Femur (tissue), 1 donor: ENCODE measurements around the gene FANCI.

Experiments
- DNase-seq: peaks from one replicate; pipeline ENCODE4 v3.0.0-alpha.2; 2017

The FANCI gene

GRCh38 chr15:89363770-89364169, 120.0 kb downstream of the FANCI start:
- no peak for DNase-seq

- no peak for DNase-seq
Observed at GRCh38 chr15:89364341-89364740, 120.6 kb downstream of the FANCI start.

- DNase-seq: no peak
Observed at GRCh38 chr15:89364741-89365450, 121.1 kb downstream of the FANCI start.

- DNase-seq: no peak
Observed at GRCh38 chr15:89365462-89366065, 121.8 kb downstream of the FANCI start.
